Testis (tissue), 3 donors: ENCODE results near the gene MRPL44. TPM values are rescaled to one million over a fixed set of nuclear protein-coding genes. Genes with fewer than 3 reads are reported as not detected.

Experiments used
- DNase-seq: peaks from one replicate; pipeline ENCODE4 v3.0.0-alpha.2; 2019
- H3K27ac ChIP-seq, 2 donors: fragments of 200-600 bp; sonication (generic); one replicate each; pipeline ENCODE4 v1.5.1; 2019
- H3K27me3 ChIP-seq: fragments of 200-600 bp; sonication (generic); one replicate; pipeline ENCODE4 v1.5.1; 2019
- H3K36me3 ChIP-seq: fragments of 200-600 bp; sonication (generic); one replicate; pipeline ENCODE4 v1.5.1; 2017; ENCODE audit warnings: low read depth; ENCODE audit errors: missing control alignments
- H3K4me1 ChIP-seq: fragments of 200-600 bp; sonication (generic); one replicate; pipeline ENCODE4 v1.5.1; 2019
- H3K4me3 ChIP-seq, 2 donors: fragments of 200-600 bp; sonication (generic); one replicate each; pipeline ENCODE4 v1.5.1; 2017 to 2019
- H3K9me3 ChIP-seq: fragments of 200-600 bp; sonication (generic); one replicate; pipeline ENCODE4 v1.5.1; 2017
- CTCF ChIP-seq, 3 experiments: fragments of 450-650 bp in 2 of 3; fragments of 200-600 bp in 1 of 3; sonication (generic) in 1 of 3; IDR thresholded peaks; one replicate each; pipeline ENCODE4 v1.5.1; 2016 to 2019; ENCODE audit warnings: antibody characterized with exemption in 3 of 3, mild to moderate bottlenecking in 2 of 3, moderate library complexity in 1 of 3
- POLR2A ChIP-seq: fragments of 450-650 bp; IDR thresholded peaks from one replicate; pipeline ENCODE4 v1.6.1; 2017; ENCODE audit warnings: antibody characterized with exemption, mild to moderate bottlenecking, moderate library complexity
- WGBS, 2 donors: methylation state at CpG; one replicate each; pipeline ENCODE4 v1.1.5; 2018; 5-methylcytosine and 5-hydroxymethylcytosine counted together
- intact Hi-C: fragments of 100-400 bp; cut with DNase I; formaldehyde crosslinking; loops from one replicate; pipeline ENCODE4 v1.15.1; 2023; ENCODE audit warnings: low total_unique reads
- polyA plus RNA-seq: library from polyadenylated mRNA; stranded (reverse); fragments of 350-450 nt; fragmentation: Illumina TruSeq; extraction: RNeasy Lipid Tissue Mini Kit (QIAGEN cat#74804); gene quantifications from one replicate; pipeline ENCODE4 v1.2.3, GENCODE V29; 2014; ENCODE audit warnings: low read depth, low replicate concordance; ENCODE audit not compliant: insufficient read depth
- total RNA-seq, 2 donors: library from RNA; depleted of rRNA; stranded (reverse); fragments of >200 nt; gene quantifications; one replicate each; pipeline ENCODE4 v1.2.3, GENCODE V29; 2016

Gene MRPL44
- total and polyA plus RNA-seq, 3 donors from 2014 or later = 36.6 to 39.4 (median 37.4) TPM

- intact Hi-C loops = no loop called here
These were observed 37.4 kb downstream of the MRPL44 start for GRCh38 chr2:223994562-223995162.

GRCh38 chr2:223995569-223995968, 38.3 kb downstream of the MRPL44 start:
- H3K4me1 ChIP-seq = peaks cover 4% of the 10 kb centered on the region
- intact Hi-C loops = no loop called here

More at GRCh38 chr2:223994562-223995162, 37.4 kb downstream of the MRPL44 start:
- Histone ChIP-seq H3K27me3 (no peaks in the 10 kb centered on the region), H3K27ac (no peak overlapping the region), H3K4me3 (no peak overlapping the region), H3K36me3 (no peaks in the 10 kb centered on the region), H3K9me3 (no peaks in the 10 kb centered on the region), H3K4me1 (peaks cover 4% of the 10 kb centered on the region)
- WGBS, 2 donors = 88 to 91% methylated on average over 4 of the region's 4 CpGs
- no peak for TF ChIP-seq POLR2A
- TF ChIP-seq CTCF (IDR thresholded peaks at IDR 0.05) = no peak
- no peak for DNase-seq

GRCh38 chr2:223996391-223996790, 39.1 kb downstream of the MRPL44 start:
- DNase-seq = no peak
- H3K9me3 ChIP-seq = no peaks in the 10 kb centered on the region
- no peaks in the 10 kb centered on the region for H3K27me3 ChIP-seq
- no peak overlapping the region for H3K4me3 ChIP-seq
- WGBS, 2 donors = 91 to 93% methylated on average over 3 to 6 of the region's 6 CpGs
- TF ChIP-seq CTCF (IDR thresholded peaks at IDR 0.05) = no peak
- H3K4me1 ChIP-seq = peaks cover 4% of the 10 kb centered on the region
- H3K27ac ChIP-seq = no peak overlapping the region
- intact Hi-C loops = no loop called here
- no peaks in the 10 kb centered on the region for H3K36me3 ChIP-seq

More at GRCh38 chr2:223995569-223995968, 38.3 kb downstream of the MRPL44 start:
- no peaks in the 10 kb centered on the region for H3K36me3 ChIP-seq
- H3K9me3 ChIP-seq = no peaks in the 10 kb centered on the region
- no peaks in the 10 kb centered on the region for H3K27me3 ChIP-seq
- 75 to 76% methylated on average over 5 of the region's 5 CpGs for WGBS, 2 donors
- no peak for TF ChIP-seq POLR2A
- H3K4me3 ChIP-seq = no peak overlapping the region
- H3K27ac ChIP-seq = no peak overlapping the region
- no peak for DNase-seq

GRCh38 chr2:223997938-223998337, 40.7 kb downstream of the MRPL44 start:
- WGBS, 2 donors = 73 to 76% methylated on average over 5 of the region's 5 CpGs
- Histone ChIP-seq H3K27me3 (no peaks in the 10 kb centered on the region), H3K27ac (no peak overlapping the region), H3K9me3 (no peaks in the 10 kb centered on the region), H3K4me1 (peaks cover 4% of the 10 kb centered on the region), H3K4me3 (no peak overlapping the region), H3K36me3 (no peaks in the 10 kb centered on the region)
- intact Hi-C loops = no loop called here
- no peak for DNase-seq
- TF ChIP-seq POLR2A = no peak
- TF ChIP-seq CTCF (IDR thresholded peaks at IDR 0.05) = no peak

GRCh38 chr2:223998948-223999347, 41.7 kb downstream of the MRPL44 start:
- Histone ChIP-seq H3K9me3 (no peaks in the 10 kb centered on the region), H3K27me3 (no peaks in the 10 kb centered on the region), H3K36me3 (no peaks in the 10 kb centered on the region), H3K4me3 (no peak overlapping the region), H3K4me1 (peaks cover 9% of the 10 kb centered on the region), H3K27ac (no peak overlapping the region)
- no peak for DNase-seq
- whole genome bisulfite sequencing, 2 donors = 57 to 64% methylated on average over 2 of the region's 2 CpGs
- TF ChIP-seq POLR2A (no peak), CTCF (IDR thresholded peaks at IDR 0.05) (no peak)
- intact Hi-C loops = no loop called here
